Skeletal muscle tissue (tissue), 4 donors: ENCODE results near the gene FOXP3. TPM values are rescaled to one million over a fixed set of nuclear protein-coding genes. Genes with fewer than 3 reads are reported as not detected.
A peak's percentile ranks its signal among the peaks of the same experiment; 100 is the strongest.

Source experiments
- H3K27ac ChIP-seq: one replicate; pipeline ENCODE4 v1.7.0; 2013; ENCODE audit warnings: mild to moderate bottlenecking, low read depth, low read length, inconsistent platforms
- H3K27me3 ChIP-seq, 3 donors: one replicate each; pipeline ENCODE4 v1.7.0; 2013; ENCODE audit warnings: low read length in 3 of 3; ENCODE audit not compliant: control insufficient read depth in 3 of 3, insufficient read depth in 3 of 3
- H3K36me3 ChIP-seq, 3 donors: one replicate each; pipeline ENCODE4 v1.7.0; 2013; ENCODE audit warnings: low read length in 3 of 3; ENCODE audit not compliant: control insufficient read depth in 3 of 3, insufficient read depth in 3 of 3
- H3K4me1 ChIP-seq, 3 donors: one replicate each; pipeline ENCODE4 v1.7.0; 2013; ENCODE audit warnings: low read length in 3 of 3, mild to moderate bottlenecking in 3 of 3; ENCODE audit not compliant: control insufficient read depth in 3 of 3, insufficient read depth in 3 of 3
- H3K4me3 ChIP-seq, 3 donors: one replicate each; pipeline ENCODE4 v1.7.0; 2013; ENCODE audit warnings: low read length in 3 of 3
- H3K9ac ChIP-seq, 3 donors: one replicate each; pipeline ENCODE4 v1.7.0; 2013; ENCODE audit warnings: low read length in 3 of 3, mild to moderate bottlenecking in 3 of 3, moderate library complexity in 2 of 3, low read depth in 1 of 3
- H3K9me3 ChIP-seq, 3 donors: one replicate each; pipeline ENCODE4 v1.7.0; 2013; ENCODE audit warnings: low read length in 3 of 3; ENCODE audit not compliant: control insufficient read depth in 3 of 3
- total RNA-seq: library from RNA; depleted of rRNA; stranded (reverse); fragments of >200 nt; gene quantifications from one replicate; pipeline ENCODE4 v1.2.3, GENCODE V29; 2014
- donor health status: Osteomylitis.

Gene FOXP3
- total RNA-seq, 1 donor from 2014 or later = not detected

GRCh38 chrX:49276671-49277534 lies 12.4 kb upstream of the FOXP3 start:
- H3K27me3 ChIP-seq = no peaks in the 10 kb centered on the region
- H3K27ac ChIP-seq = no peak overlapping the region
- no peaks in the 10 kb centered on the region for H3K36me3 ChIP-seq
- H3K9ac ChIP-seq = peak overlapping the region in 1 of 3 donors; percentile 33
- no peak overlapping the region for H3K4me3 ChIP-seq
- no peaks in the 10 kb centered on the region for H3K9me3 ChIP-seq
- H3K4me1 ChIP-seq = peaks cover 21 to 30% (median 29%) of the 10 kb centered on the region in 3 donors

DNA sequence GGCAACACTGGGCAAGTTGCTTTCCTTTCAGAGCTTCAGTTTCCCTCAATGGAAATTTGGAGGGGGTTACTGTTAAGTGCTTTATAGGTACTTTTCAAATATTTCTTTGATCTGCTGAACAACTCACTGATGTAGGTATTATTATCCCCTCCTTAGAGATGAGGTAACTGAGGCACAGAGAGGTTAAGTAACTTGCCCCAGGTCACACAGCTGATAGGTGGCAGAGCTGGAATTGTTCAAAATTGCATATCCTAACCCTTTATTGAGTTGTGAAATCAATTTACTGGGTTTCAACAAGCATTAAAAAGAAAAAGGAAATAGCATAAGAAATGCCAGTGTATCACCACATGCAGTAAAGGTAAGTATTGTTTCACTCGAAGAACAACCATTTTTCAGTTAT lies 11.7 kb upstream of the FOXP3 start:
- Histone ChIP-seq H3K27ac (no peak overlapping the region), H3K4me3 (no peak overlapping the region)

GRCh38 chrX:49273181-49273727 lies 8.7 kb upstream of the FOXP3 start:
- H3K36me3 ChIP-seq = no peaks in the 10 kb centered on the region
- no peak overlapping the region for H3K27ac ChIP-seq
- H3K4me1 ChIP-seq = peaks cover 34 to 49% (median 41%) of the 10 kb centered on the region in 3 donors
- no peaks in the 10 kb centered on the region for H3K9me3 ChIP-seq
- H3K4me3 ChIP-seq = no peak overlapping the region
- H3K9ac ChIP-seq = no peak overlapping the region
- H3K27me3 ChIP-seq = no peaks in the 10 kb centered on the region

More for the DNA sequence above, 11.7 kb upstream of the FOXP3 start:
- peaks cover 25 to 36% (median 30%) of the 10 kb centered on the region in 3 donors for H3K4me1 ChIP-seq
- H3K9me3 ChIP-seq = no peaks in the 10 kb centered on the region
- H3K27me3 ChIP-seq = no peaks in the 10 kb centered on the region
- H3K36me3 ChIP-seq = no peaks in the 10 kb centered on the region
- H3K9ac ChIP-seq = no peak overlapping the region

- Histone ChIP-seq H3K27ac (no peak overlapping the region), H3K9ac (peak overlapping the region in 2 of 3 donors; percentile 14 to 25), H3K9me3 (no peaks in the 10 kb centered on the region), H3K27me3 (no peaks in the 10 kb centered on the region), H3K4me3 (peak overlapping the region in 1 of 3 donors; percentile 17), H3K36me3 (no peaks in the 10 kb centered on the region), H3K4me1 (peaks cover 26 to 42% (median 37%) of the 10 kb centered on the region in 3 donors)
Measured at GRCh38 chrX:49272421-49272820, 7.9 kb upstream of the FOXP3 start.

GRCh38 chrX:49271341-49271740 lies 6.8 kb upstream of the FOXP3 start:
- no peak overlapping the region for H3K27ac ChIP-seq
- peak overlapping the region; percentile 60 to 72 (median 69) for H3K4me3 ChIP-seq
- no peak overlapping the region for H3K9ac ChIP-seq
- no peaks in the 10 kb centered on the region for H3K27me3 ChIP-seq
- H3K4me1 ChIP-seq = peaks cover 25 to 34% (median 27%) of the 10 kb centered on the region in 3 donors
- no peaks in the 10 kb centered on the region for H3K36me3 ChIP-seq
- H3K9me3 ChIP-seq = no peaks in the 10 kb centered on the region

DNA sequence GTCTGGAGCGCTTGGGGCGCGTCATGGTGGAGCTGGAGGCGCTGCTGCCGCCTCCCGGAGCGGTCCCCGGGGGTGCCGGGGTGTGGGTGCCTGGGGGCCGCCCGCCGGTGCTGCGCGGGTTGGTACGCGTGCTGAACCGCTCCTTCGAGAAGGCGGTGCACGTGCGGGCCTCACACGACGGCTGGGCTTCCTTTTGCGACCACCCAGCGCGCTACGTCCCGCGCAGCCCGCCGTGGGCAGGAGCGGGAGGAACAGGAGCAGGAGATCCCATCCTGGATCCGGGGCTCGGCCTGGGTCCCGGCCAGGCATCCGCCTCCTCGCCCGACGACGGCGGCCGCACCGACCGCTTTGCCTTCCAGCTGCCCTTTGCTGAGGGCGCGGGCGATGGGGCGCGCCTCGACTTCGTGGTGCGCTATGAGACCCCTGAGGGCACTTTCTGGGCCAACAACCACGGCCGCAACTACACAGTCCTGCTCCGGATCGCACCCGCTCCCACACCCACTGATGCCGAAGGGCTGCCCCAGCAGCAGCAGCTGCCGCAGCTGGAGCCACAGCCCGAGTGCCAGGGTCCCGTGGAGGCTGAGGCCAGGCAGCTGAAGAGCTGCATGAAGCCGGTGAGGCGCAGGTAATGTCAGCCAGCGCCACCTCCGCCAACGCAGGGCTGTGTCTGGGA lies 5.9 kb upstream of the FOXP3 start:
- Histone ChIP-seq H3K9ac (peak overlapping the region; percentile 57 to 82 (median 59)), H3K27ac (peak overlapping the region; percentile 85), H3K27me3 (no peaks in the 10 kb centered on the region), H3K36me3 (no peaks in the 10 kb centered on the region), H3K9me3 (no peaks in the 10 kb centered on the region), H3K4me3 (peak overlapping the region; percentile 60 to 72 (median 69)), H3K4me1 (peaks cover 25 to 34% (median 27%) of the 10 kb centered on the region in 3 donors)

GRCh38 chrX:49269767-49270248 lies 5.3 kb upstream of the FOXP3 start, which contains the start of gene PPP1R3F:
TSS of gene PPP1R3F (plus strand) at chrX:49269793. CDS start at chrX:49269870, 77 bp downstream.
- no peaks in the 10 kb centered on the region for H3K27me3 ChIP-seq
- no peaks in the 10 kb centered on the region for H3K36me3 ChIP-seq
- peak within 1 kb of the TSS; percentile 80 to 82 (median 80) for H3K9ac ChIP-seq
- peak within 1 kb of the TSS; percentile 89 to 93 (median 91) for H3K4me3 ChIP-seq
- H3K9me3 ChIP-seq = no peaks in the 10 kb centered on the region
- peaks cover 25 to 34% (median 27%) of the 10 kb centered on the region in 3 donors for H3K4me1 ChIP-seq
- H3K27ac ChIP-seq = peak within 1 kb of the TSS; percentile 85

DNA sequence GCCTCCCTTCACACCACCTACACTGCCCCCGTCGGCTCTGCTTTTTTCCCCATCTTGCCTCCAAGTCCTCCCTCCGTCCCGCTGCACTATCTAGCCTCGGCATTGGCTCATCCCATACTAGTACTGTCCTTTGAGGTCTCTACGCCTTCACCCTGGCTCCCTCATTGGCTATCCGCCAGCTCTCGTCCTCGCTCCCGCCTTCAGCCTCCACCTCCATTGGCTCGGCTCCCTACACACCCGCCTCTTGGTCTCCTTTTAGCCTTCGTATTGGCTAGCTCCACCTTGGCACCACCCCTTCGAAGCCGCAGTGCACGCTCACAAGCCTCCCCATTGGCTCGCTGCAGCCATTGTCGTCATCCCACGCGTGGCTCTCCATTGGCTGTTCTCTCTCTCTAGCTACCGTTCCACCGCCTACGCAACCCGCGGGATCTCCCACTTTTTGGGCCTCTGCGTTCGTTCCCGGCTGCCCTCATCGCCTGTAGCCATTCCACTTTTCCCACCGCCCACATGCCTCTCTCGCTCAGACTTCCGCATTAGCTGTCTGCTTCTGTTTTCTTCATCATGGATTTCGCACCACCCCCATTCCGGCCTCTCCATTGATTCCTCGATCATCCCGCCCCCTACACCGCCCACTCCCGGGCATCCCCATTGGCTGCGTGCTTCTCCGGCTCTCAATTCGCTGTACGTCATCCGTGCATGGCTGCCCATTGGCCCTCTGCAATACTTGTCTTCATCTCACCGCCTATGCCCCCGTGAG lies 4.7 kb upstream of the FOXP3 start:
- H3K4me3 ChIP-seq = peak overlapping the region; percentile 89 to 93 (median 91)
- H3K27me3 ChIP-seq = no peaks in the 10 kb centered on the region
- peak overlapping the region; percentile 80 to 82 (median 80) for H3K9ac ChIP-seq
- H3K27ac ChIP-seq = peak overlapping the region; percentile 85
- H3K9me3 ChIP-seq = no peaks in the 10 kb centered on the region
- H3K4me1 ChIP-seq = peaks cover 24 to 34% (median 25%) of the 10 kb centered on the region in 3 donors
- H3K36me3 ChIP-seq = no peaks in the 10 kb centered on the region

GRCh38 chrX:49268702-49269009 lies 4.1 kb upstream of the FOXP3 start:
- Histone ChIP-seq H3K27ac (peak overlapping the region; percentile 85), H3K4me1 (peaks cover 21 to 31% (median 24%) of the 10 kb centered on the region in 3 donors), H3K4me3 (peak overlapping the region; percentile 75 to 91 (median 79)), H3K36me3 (no peaks in the 10 kb centered on the region), H3K9ac (peak overlapping the region; percentile 77 to 82 (median 80)), H3K9me3 (no peaks in the 10 kb centered on the region), H3K27me3 (no peaks in the 10 kb centered on the region)
